Activated CD8-positive, alpha-beta T cell treated with anti-CD3 and anti-CD28 coated beads for 36 hours (primary cell): Measurements from ENCODE around the gene PPP3CA. TPM values are rescaled to one million over a fixed set of nuclear protein-coding genes. Genes with fewer than 3 reads are reported as not detected.

ENCODE experiments used
- ATAC-seq: fragments of 200-7000 bp; cut with Tn5 transposase; one replicate; pipeline ENCODE4 v1.10.0; 2021; ENCODE audit warnings: mild to moderate bottlenecking, moderate library complexity
- CTCF ChIA-PET: fragments of 350-600 bp; sonication (Branson Sonifier 250); formaldehyde crosslinking; loops from one replicate; lab custom pipeline; 2021; ENCODE audit warnings: antibody characterized with exemption; lab: Charles Lee
- POLR2A ChIA-PET: fragments of 350-600 bp; sonication (Branson Sonifier 250); formaldehyde crosslinking; loops from one replicate; lab custom pipeline; 2021; ENCODE audit warnings: antibody characterized with exemption; lab: Charles Lee
- DNase-seq: peaks from one replicate; pipeline ENCODE4 v3.0.0-alpha.2; 2020
- H3K27ac Mint-ChIP-seq: one replicate; pipeline ENCODE4 v1.8.0; 2021; ENCODE audit warnings: mild to moderate bottlenecking, mixed read lengths
- H3K27me3 Mint-ChIP-seq: one replicate; pipeline ENCODE4 v1.8.0; 2021; ENCODE audit warnings: mixed read lengths
- H3K36me3 Mint-ChIP-seq: one replicate; pipeline ENCODE4 v1.8.0; 2021; ENCODE audit warnings: low read depth, mixed read lengths
- H3K4me1 Mint-ChIP-seq: one replicate; pipeline ENCODE4 v1.8.0; 2021; ENCODE audit warnings: low read depth, mixed read lengths
- H3K4me3 Mint-ChIP-seq: one replicate; pipeline ENCODE4 v1.8.0; 2021; ENCODE audit warnings: mild to moderate bottlenecking, moderate library complexity, mixed read lengths
- H3K9me3 Mint-ChIP-seq: one replicate; pipeline ENCODE4 v1.8.0; 2021; ENCODE audit warnings: mixed read lengths
- CTCF ChIP-seq: fragments of 200-600 bp; IDR thresholded peaks from one replicate; pipeline ENCODE4 v1.8.0; 2022; ENCODE audit warnings: antibody characterized with exemption, mild to moderate bottlenecking
- intact Hi-C: fragments of 100-400 bp; cut with micrococcal nuclease; formaldehyde crosslinking; loops from one replicate; pipeline ENCODE4 v1.10.0; 2022
- total RNA-seq, 2 experiments: library from RNA; stranded (reverse); gene quantifications; one replicate each; pipeline ENCODE4 v1.2.3, GENCODE V29; 2021

Gene PPP3CA
- total RNA-seq, 2 experiments from 2014 or later: 11.8 to 12.7 TPM

- Mint-ChIP-seq H3K4me1 (peaks cover 43% of the 10 kb centered on the region), H3K27ac (no peak overlapping the region), H3K27me3 (no peaks in the 10 kb centered on the region), H3K9me3 (no peaks in the 10 kb centered on the region), H3K36me3 (no peaks in the 10 kb centered on the region), H3K4me3 (no peak overlapping the region)
- DNase-seq: no peak
- intact Hi-C loops: no loop called here
- ChIA-PET CTCF (interaction anchor here (2.0 kb wide), 1 partner anchor 31 kb away, joined by 7 read pairs; no protein-coding TSS in a partner anchor), POLR2A (no interaction called here)
- no peak for ATAC-seq
- TF ChIP-seq CTCF: no peak
These were observed 146.8 kb downstream of the PPP3CA start for GRCh38 chr4:101200561-101200960.

- Mint-ChIP-seq H3K4me1 (peaks cover 35% of the 10 kb centered on the region), H3K27ac (no peak overlapping the region), H3K36me3 (peaks cover 5% of the 10 kb centered on the region), H3K4me3 (no peak overlapping the region), H3K9me3 (no peaks in the 10 kb centered on the region), H3K27me3 (no peaks in the 10 kb centered on the region)
- no peak for TF ChIP-seq CTCF
- CTCF ChIA-PET: no interaction called here
- DNase-seq (no peak), ATAC-seq (no peak)
- POLR2A ChIA-PET: interaction anchor here (0.6 kb wide), 1 partner anchor 74 kb away, joined by 3 read pairs; no protein-coding TSS in a partner anchor
- intact Hi-C loops: no loop called here
These were observed 147.6 kb downstream of the PPP3CA start for GRCh38 chr4:101199507-101200285.

- Mint-ChIP-seq H3K27me3 (no peaks in the 10 kb centered on the region), H3K4me1 (peaks cover 35% of the 10 kb centered on the region), H3K27ac (no peak overlapping the region), H3K4me3 (no peak overlapping the region), H3K36me3 (peaks cover 7% of the 10 kb centered on the region), H3K9me3 (no peaks in the 10 kb centered on the region)
- POLR2A ChIA-PET: no interaction called here
- CTCF ChIA-PET: no interaction called here
- DNase-seq (no peak), ATAC-seq (no peak)
- intact Hi-C loops: no loop called here
- no peak for TF ChIP-seq CTCF
These were observed 148.5 kb downstream of the PPP3CA start for GRCh38 chr4:101198682-101199339.

- intact Hi-C loops: no loop called here
- H3K27me3 Mint-ChIP-seq: no peaks in the 10 kb centered on the region
- POLR2A ChIA-PET: no interaction called here
- no peak overlapping the region for H3K27ac Mint-ChIP-seq
- peaks cover 9% of the 10 kb centered on the region for H3K36me3 Mint-ChIP-seq
- DNase-seq (no peak), ATAC-seq (no peak)
- TF ChIP-seq CTCF: no peak
- no peak overlapping the region for H3K4me3 Mint-ChIP-seq
- CTCF ChIA-PET: no interaction called here
- H3K9me3 Mint-ChIP-seq: no peaks in the 10 kb centered on the region
- peaks cover 38% of the 10 kb centered on the region for H3K4me1 Mint-ChIP-seq
These were observed 150.0 kb downstream of the PPP3CA start for GRCh38 chr4:101197350-101197749.

- peaks cover 9% of the 10 kb centered on the region for H3K36me3 Mint-ChIP-seq
- H3K9me3 Mint-ChIP-seq: no peaks in the 10 kb centered on the region
- no peak overlapping the region for H3K4me3 Mint-ChIP-seq
- DNase-seq (no peak), ATAC-seq (no peak)
- CTCF ChIA-PET: no interaction called here
- H3K27me3 Mint-ChIP-seq: no peaks in the 10 kb centered on the region
- peaks cover 25% of the 10 kb centered on the region for H3K4me1 Mint-ChIP-seq
- no peak overlapping the region for H3K27ac Mint-ChIP-seq
- intact Hi-C loops: no loop called here
- no peak for TF ChIP-seq CTCF
- POLR2A ChIA-PET: no interaction called here
These were observed 155.1 kb downstream of the PPP3CA start for GRCh38 chr4:101192244-101192643.
